Measurements from ENCODE around the gene RYK.

Gene RYK

GRCh38 chr3:134143828-134144401 lies 106.7 kb downstream of the RYK start:
- Histone ChIP-seq H3K9me3 (ENCODE audit: low read length) (no peaks in the 10 kb centered on the region), H3K27me3 (ENCODE audit: control insufficient read depth in 1 of 2, insufficient read depth in 2 of 2, low read length in 2 of 2) (no peaks in the 10 kb centered on the region), H3K36me3 (ENCODE audit: insufficient read depth, low read length) (no peaks in the 10 kb centered on the region), H3K27ac (ENCODE audit: low read depth, low read length) (no peak overlapping the region), H3K9ac (ENCODE audit: low read length) (no peak overlapping the region), H3K4me3 (ENCODE audit: low read depth in 1 of 2, low read length in 2 of 2) (no peak overlapping the region), H3K4me1 (ENCODE audit: insufficient read depth, low read length) (no peaks in the 10 kb centered on the region)

DNA sequence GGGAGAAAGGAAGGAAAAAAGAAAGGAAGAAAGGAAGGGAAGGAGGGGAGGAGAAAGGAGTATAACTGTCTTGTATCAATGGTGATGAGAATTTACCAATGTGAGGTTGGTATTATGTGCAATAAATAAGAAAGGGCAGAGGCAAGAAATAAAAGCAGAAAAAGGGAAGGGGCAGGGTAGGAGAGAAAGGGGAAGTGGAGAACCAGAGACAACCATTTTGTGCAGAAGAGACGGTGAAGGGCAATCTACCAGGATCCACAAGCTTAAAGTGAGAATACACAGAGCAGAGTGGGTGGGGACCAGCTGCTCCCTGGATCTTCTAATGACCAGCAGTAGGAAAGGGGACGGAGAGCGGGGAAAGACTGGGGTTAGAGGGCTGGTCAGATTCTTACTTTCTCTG lies 114.1 kb downstream of the RYK start:
- H3K27ac ChIP-seq (ENCODE audit: low read depth, low read length), result no peak overlapping the region
- H3K4me3 ChIP-seq (ENCODE audit: low read depth in 1 of 2, low read length in 2 of 2), result no peak overlapping the region

GRCh38 chr3:134134698-134135415 lies 115.8 kb downstream of the RYK start:
- H3K4me1 ChIP-seq (ENCODE audit: insufficient read depth, low read length), result no peaks in the 10 kb centered on the region
- no peak overlapping the region for H3K9ac ChIP-seq (ENCODE audit: low read length)
- H3K27ac ChIP-seq (ENCODE audit: low read depth, low read length), result no peak overlapping the region
- H3K9me3 ChIP-seq (ENCODE audit: low read length), result no peaks in the 10 kb centered on the region
- H3K4me3 ChIP-seq (ENCODE audit: low read depth in 1 of 2, low read length in 2 of 2), result no peak overlapping the region
- H3K36me3 ChIP-seq (ENCODE audit: insufficient read depth, low read length), result no peaks in the 10 kb centered on the region
- no peaks in the 10 kb centered on the region for H3K27me3 ChIP-seq (ENCODE audit: control insufficient read depth in 1 of 2, insufficient read depth in 2 of 2, low read length in 2 of 2)

More for the DNA sequence above, 114.1 kb downstream of the RYK start:
- no peaks in the 10 kb centered on the region for H3K4me1 ChIP-seq (ENCODE audit: insufficient read depth, low read length)
- H3K9me3 ChIP-seq (ENCODE audit: low read length), result no peaks in the 10 kb centered on the region
- no peaks in the 10 kb centered on the region for H3K36me3 ChIP-seq (ENCODE audit: insufficient read depth, low read length)
- H3K27me3 ChIP-seq (ENCODE audit: control insufficient read depth in 1 of 2, insufficient read depth in 2 of 2, low read length in 2 of 2), result no peaks in the 10 kb centered on the region
- no peak overlapping the region for H3K9ac ChIP-seq (ENCODE audit: low read length)

DNA sequence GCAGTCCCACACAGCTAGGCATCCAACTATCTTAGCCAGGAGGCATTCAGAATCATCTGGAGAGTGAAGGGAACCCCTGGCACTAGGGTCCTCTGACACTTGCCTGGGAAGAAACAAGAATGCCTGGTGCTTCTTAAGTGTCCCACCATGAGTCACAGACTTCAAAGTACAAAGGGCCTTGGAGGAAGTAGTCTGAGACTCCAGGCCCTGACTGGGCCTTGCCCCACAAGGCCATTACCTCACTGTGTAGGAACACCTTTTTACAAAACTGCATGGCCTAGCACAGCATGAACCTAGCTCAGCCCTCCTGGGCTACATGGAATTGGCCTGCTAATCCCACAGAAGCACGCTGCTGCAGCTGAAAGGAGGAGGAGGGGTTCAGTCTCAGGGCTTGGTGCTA lies 116.4 kb downstream of the RYK start:
- Histone ChIP-seq H3K36me3 (ENCODE audit: insufficient read depth, low read length) (no peaks in the 10 kb centered on the region), H3K4me3 (ENCODE audit: low read depth in 1 of 2, low read length in 2 of 2) (no peak overlapping the region), H3K27ac (ENCODE audit: low read depth, low read length) (no peak overlapping the region), H3K9me3 (ENCODE audit: low read length) (no peaks in the 10 kb centered on the region), H3K4me1 (ENCODE audit: insufficient read depth, low read length) (no peaks in the 10 kb centered on the region), H3K9ac (ENCODE audit: low read length) (no peak overlapping the region), H3K27me3 (ENCODE audit: control insufficient read depth in 1 of 2, insufficient read depth in 2 of 2, low read length in 2 of 2) (no peaks in the 10 kb centered on the region)

DNA sequence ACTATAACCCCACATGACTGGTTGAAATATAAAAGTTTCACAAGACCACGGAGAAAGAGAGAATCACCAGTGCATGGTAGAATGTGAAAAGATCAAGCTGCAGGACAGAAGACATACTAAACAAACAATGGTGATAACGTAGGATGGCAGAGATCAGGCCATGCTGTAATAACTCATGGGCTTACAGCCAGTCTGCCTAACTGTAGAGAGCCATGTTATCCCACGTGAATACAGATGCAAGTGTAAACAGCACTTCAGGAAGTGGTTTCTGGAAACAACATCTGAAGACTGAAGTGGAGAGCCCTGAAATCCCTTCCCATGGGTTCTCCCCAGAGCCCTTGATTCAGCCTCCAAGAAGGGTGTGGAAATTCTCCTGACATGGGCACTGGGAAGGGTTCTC lies 117.7 kb downstream of the RYK start:
- no peaks in the 10 kb centered on the region for H3K36me3 ChIP-seq (ENCODE audit: insufficient read depth, low read length)
- no peak overlapping the region for H3K4me3 ChIP-seq (ENCODE audit: low read depth in 1 of 2, low read length in 2 of 2)
- no peaks in the 10 kb centered on the region for H3K4me1 ChIP-seq (ENCODE audit: insufficient read depth, low read length)
- H3K9ac ChIP-seq (ENCODE audit: low read length), result no peak overlapping the region
- H3K27me3 ChIP-seq (ENCODE audit: control insufficient read depth in 1 of 2, insufficient read depth in 2 of 2, low read length in 2 of 2), result no peaks in the 10 kb centered on the region
- no peak overlapping the region for H3K27ac ChIP-seq (ENCODE audit: low read depth, low read length)
- no peaks in the 10 kb centered on the region for H3K9me3 ChIP-seq (ENCODE audit: low read length)

- Histone ChIP-seq H3K4me1 (ENCODE audit: insufficient read depth, low read length) (no peaks in the 10 kb centered on the region), H3K4me3 (ENCODE audit: low read depth in 1 of 2, low read length in 2 of 2) (no peak overlapping the region), H3K9ac (ENCODE audit: low read length) (no peak overlapping the region), H3K36me3 (ENCODE audit: insufficient read depth, low read length) (no peaks in the 10 kb centered on the region), H3K9me3 (ENCODE audit: low read length) (peaks cover 3% of the 10 kb centered on the region), H3K27ac (ENCODE audit: low read depth, low read length) (no peak overlapping the region), H3K27me3 (ENCODE audit: control insufficient read depth in 1 of 2, insufficient read depth in 2 of 2, low read length in 2 of 2) (no peaks in the 10 kb centered on the region)
Measured at GRCh38 chr3:134126153-134126552, 124.5 kb downstream of the RYK start.

GRCh38 chr3:134114726-134115125 lies 135.9 kb downstream of the RYK start:
- H3K9me3 ChIP-seq (ENCODE audit: low read length), result no peaks in the 10 kb centered on the region
- H3K4me3 ChIP-seq (ENCODE audit: low read depth in 1 of 2, low read length in 2 of 2), result no peak overlapping the region
- H3K36me3 ChIP-seq (ENCODE audit: insufficient read depth, low read length), result no peaks in the 10 kb centered on the region
- H3K27me3 ChIP-seq (ENCODE audit: control insufficient read depth in 1 of 2, insufficient read depth in 2 of 2, low read length in 2 of 2), result no peaks in the 10 kb centered on the region
- H3K27ac ChIP-seq (ENCODE audit: low read depth, low read length), result no peak overlapping the region
- no peak overlapping the region for H3K9ac ChIP-seq (ENCODE audit: low read length)
- no peaks in the 10 kb centered on the region for H3K4me1 ChIP-seq (ENCODE audit: insufficient read depth, low read length)

DNA sequence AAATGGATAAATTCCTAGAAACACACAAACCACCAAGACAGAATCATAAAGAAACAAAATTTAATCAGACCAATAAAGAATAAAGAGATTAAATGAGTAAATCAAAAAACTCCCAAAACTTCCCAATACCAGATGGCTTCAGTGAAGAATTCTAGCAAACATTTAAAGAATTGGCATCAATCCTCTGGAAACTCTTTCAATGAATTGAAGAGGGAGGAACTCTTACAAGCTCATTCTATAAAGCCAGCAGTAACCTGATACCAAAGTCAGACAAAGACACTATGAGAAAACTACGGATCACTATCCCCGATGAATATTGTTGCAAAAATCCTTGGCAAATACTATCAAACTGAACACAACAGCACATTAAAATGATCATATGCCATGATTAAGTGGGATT lies 139.0 kb downstream of the RYK start:
- Histone ChIP-seq H3K27me3 (ENCODE audit: control insufficient read depth in 1 of 2, insufficient read depth in 2 of 2, low read length in 2 of 2) (no peaks in the 10 kb centered on the region), H3K9ac (ENCODE audit: low read length) (no peak overlapping the region), H3K36me3 (ENCODE audit: insufficient read depth, low read length) (no peaks in the 10 kb centered on the region), H3K27ac (ENCODE audit: low read depth, low read length) (no peak overlapping the region), H3K4me1 (ENCODE audit: insufficient read depth, low read length) (no peaks in the 10 kb centered on the region), H3K9me3 (ENCODE audit: low read length) (no peaks in the 10 kb centered on the region), H3K4me3 (ENCODE audit: low read depth in 1 of 2, low read length in 2 of 2) (no peak overlapping the region)

DNA sequence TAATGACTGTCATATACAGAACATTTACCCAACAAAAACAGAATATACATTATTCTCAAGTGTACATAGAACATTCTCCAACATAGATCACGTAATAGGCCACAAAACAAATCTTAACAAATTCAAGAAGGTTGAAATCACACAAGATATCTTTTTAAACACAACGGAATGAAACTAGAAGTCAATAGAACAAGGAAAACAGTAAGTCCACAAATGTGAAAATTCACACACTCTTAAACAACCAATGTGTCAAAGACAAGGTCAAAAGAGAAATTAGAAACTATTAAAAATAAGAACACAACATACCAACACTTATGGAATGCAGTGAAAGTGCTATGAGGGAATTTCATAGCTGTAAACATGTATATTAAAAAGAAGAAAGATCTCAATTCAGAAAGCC lies 139.7 kb downstream of the RYK start:
- H3K27ac ChIP-seq (ENCODE audit: low read depth, low read length), result no peak overlapping the region

More for the DNA sequence above, 139.7 kb downstream of the RYK start:
- Histone ChIP-seq H3K9ac (ENCODE audit: low read length) (no peak overlapping the region), H3K4me3 (ENCODE audit: low read depth in 1 of 2, low read length in 2 of 2) (no peak overlapping the region), H3K4me1 (ENCODE audit: insufficient read depth, low read length) (no peaks in the 10 kb centered on the region), H3K27me3 (ENCODE audit: control insufficient read depth in 1 of 2, insufficient read depth in 2 of 2, low read length in 2 of 2) (no peaks in the 10 kb centered on the region), H3K36me3 (ENCODE audit: insufficient read depth, low read length) (no peaks in the 10 kb centered on the region), H3K9me3 (ENCODE audit: low read length) (no peaks in the 10 kb centered on the region)

All from muscle layer of colon (tissue), 2 donors.